GM21576 (cell line): ENCODE data around the gene PYDC2.
A peak's percentile ranks its signal among the peaks of the same experiment; 100 is the strongest.

Experiments
- ATAC-seq: cut with Tn5 transposase; IDR thresholded peaks from one replicate; pipeline ENCODE4 v1.9.1; 2021; ENCODE audit warnings: mild to moderate bottlenecking, moderate library complexity; ENCODE audit not compliant: unreplicated experiment

Gene PYDC2

DNA sequence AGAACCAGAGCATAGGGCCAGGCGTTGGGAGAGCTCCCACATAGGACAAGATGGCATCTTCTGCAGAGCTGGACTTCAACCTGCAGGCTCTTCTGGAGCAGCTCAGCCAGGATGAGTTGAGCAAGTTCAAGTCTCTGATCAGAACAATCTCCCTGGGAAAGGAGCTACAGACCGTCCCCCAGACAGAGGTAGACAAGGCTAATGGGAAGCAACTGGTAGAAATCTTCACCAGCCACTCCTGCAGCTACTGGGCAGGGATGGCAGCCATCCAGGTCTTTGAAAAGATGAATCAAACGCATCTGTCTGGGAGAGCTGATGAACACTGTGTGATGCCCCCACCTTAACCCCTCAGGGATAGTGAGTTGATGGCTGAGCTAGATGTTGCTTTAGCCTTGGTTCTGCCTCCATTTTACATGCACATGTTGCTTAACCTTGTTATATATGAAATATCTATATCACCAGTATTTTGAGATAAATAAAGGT, at the start of gene PYDC2:
Gene PYDC2, plus strand, starts transcription at position 51 of the 483 bp plus-strand sequence. Its CDS starts 0 bp downstream, at position 51.
- ATAC-seq = no peak

GRCh38 chr3:191412759-191413158, 48.2 kb upstream of the PYDC2 start:
- no peak for ATAC-seq

GRCh38 chr3:191414286-191414685, 46.7 kb upstream of the PYDC2 start:
- no peak for ATAC-seq

DNA sequence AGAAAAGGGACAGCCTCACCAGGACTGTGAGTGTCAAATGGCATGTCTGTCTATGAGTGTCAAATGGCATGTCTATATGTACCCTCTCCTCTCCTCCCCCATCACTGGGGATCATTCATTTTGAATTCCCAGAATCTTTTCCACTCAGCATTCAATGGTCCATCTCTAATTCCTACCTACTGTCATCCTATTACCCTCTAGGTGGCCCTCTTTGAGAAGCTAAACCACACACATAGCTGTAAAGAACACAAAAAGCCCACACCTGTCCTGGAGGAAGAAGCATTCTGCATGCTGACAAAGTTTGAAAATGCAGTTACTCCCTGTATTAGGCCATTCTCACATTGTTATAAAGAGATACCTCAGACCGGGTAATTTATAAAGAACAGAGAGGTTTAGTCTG, 46.2 kb upstream of the PYDC2 start:
- ATAC-seq = no peak

DNA sequence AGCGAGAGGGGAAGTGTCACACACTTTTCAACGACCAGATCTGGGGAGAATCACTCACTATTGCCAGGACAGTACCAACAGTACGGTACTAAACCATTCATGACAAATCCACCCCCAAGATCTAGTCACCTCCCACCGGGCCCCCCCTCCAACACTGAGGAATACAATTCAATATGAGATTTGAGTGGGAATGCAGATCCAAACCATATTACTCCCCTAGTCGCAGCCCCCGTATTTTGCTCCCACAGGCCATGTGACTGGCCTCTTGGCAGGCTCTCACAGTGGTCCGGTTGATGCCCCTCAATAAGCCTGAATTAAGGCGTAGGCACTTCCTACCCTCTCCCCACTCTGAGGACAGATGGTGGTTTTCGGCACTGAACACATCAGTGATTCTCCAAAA, 45.4 kb upstream of the PYDC2 start:
- ATAC-seq = no peak

- no peak for ATAC-seq
Observed at GRCh38 chr3:191417457-191417729, 43.6 kb upstream of the PYDC2 start.

DNA sequence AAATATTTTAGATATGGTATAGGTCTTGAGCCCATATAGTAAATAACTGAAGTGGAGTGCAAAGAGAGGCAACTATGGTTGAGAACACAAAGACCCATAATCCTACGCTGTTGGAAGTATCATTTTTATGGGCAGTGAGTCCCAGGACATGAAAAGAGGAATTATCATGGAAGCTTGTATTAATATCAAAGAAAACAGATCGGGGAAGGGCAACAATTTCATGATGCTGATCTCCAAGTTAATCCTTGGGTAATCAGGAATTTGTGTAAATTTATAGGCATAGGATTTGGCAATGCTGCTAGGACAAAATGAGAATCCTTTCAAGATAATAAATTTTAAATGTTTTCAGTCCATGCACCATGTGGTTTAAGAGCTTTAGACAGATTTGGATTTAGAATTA, 40.2 kb upstream of the PYDC2 start:
- no peak for ATAC-seq

GRCh38 chr3:191424881-191425280, 36.1 kb upstream of the PYDC2 start:
- no peak for ATAC-seq

DNA sequence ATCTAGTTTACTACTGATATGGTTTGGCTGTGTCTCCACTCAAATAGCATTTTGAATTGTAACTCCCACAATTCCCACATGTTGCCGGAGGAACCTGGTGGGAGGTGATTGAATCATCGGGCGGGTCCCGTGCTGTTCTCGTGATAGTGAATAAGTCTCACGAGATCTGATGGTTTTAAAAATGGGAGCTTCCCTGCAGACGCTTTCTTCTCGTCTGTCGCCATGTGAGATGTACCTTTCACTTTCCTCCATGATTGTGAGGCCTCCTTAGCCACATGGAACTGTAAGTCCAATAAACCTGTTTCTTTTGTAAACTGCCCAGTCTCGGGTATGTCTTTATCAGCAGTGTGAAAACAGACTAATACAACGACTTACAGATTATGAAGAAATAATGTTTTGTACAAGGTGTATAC, 35.6 kb upstream of the PYDC2 start:
- no peak for ATAC-seq

- ATAC-seq = no peak
Observed at GRCh38 chr3:191426311-191426710, 34.7 kb upstream of the PYDC2 start.

DNA sequence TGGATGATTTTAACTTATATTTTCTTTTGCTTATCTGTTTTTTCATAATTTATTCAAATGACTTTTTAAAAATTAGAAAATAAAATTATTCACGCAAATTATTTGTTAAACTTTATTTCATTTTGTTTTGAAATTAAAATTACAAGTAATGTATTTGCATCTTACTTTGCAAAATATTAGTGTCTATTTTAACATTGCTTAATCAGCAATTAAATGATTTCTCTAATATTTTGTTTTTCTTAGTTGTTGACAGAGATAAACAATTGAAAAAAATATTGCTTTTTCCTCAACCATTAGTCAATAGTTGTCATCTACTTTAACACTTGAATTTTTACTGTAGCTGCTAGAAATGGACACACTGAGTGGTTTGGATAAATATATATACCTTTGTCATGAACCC, 32.8 kb upstream of the PYDC2 start:
- no peak for ATAC-seq

DNA sequence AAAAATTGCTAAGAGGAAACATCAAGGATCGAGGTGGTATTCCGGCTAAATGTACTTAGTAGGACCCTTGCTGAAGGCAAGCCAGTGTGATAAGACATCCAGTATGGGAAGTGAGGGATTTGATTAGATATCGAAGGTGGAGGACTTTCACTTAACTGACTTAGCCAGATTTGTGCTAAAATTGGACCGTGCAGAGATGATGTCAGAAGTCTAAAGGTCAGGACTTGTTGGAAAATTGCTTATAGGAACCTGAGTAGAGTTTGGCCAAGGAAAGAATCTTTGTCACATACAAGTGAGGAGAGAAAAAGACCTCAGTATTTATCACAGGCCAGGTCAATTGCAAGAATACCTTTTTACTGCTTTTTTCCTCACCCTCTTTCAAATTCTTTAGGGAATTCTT, 30.9 kb upstream of the PYDC2 start:
- no peak for ATAC-seq

DNA sequence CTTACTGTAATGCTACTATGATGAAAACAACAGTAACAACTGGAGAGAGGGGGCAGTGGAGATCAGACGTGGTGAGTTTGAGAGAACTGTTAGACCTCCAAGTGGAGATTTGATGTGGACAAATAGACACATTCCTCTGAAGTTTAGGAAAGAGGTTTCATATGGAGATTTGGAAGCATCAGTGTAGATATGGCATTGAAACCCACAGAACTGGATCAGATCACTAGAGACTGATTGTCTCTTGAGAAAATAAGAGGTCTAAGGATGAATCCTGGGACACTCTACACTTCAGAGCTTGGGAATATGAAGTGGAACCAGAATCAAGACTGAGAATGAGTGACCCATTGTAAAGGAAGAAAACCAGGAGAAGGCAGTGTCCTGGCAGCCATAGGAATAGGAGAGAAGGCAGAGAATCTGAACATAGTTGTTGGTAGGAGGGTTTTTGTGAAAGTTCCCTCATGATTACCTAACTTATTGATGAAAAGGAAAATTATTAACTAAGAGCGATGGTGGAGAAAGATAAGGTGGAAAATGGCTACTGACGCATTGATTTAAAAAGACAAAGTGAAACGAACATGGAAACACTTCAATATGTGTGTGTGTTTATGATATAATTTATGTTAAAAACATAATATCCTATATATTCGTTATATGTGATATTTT, 29.7 kb upstream of the PYDC2 start:
- no peak for ATAC-seq

DNA sequence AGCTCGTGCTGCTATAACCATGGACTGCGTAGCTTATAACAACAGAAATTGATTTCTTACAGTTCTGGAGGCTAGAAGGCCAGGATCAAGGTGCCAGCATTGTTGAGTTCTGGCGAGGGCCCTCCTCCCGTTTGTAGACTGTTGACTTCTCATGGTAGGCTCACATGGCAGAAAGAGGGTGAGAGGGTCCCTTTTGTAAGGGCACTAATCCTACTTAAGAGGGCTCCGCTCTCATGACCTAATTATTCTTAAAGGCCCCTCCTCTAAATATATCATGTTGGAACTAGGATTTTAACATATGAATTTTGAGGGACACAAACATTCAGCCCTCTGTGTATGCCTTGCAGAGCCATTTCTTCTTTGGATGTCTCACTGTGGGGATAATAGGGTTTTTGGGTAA, 28.8 kb upstream of the PYDC2 start:
- no peak for ATAC-seq

DNA sequence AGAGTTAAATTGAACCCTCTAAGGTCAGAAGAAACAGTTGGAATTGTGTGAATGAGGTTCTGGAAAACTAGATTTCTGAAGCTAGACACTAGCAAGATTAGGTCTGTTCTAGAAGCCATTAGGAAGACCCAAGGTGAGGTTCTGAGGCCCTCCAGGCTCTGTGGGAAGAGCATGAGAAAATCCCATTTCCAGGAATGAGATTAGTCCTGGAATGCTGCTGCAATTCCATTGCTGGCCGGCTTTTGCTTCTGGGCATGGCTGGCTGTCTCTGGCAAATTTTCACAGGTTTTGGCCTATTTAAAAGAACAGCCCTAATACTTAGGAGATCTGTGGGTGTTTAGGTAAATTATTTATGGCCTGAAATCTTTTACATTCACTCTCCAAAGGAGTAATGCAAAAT, 26.9 kb upstream of the PYDC2 start:
- no peak for ATAC-seq

DNA sequence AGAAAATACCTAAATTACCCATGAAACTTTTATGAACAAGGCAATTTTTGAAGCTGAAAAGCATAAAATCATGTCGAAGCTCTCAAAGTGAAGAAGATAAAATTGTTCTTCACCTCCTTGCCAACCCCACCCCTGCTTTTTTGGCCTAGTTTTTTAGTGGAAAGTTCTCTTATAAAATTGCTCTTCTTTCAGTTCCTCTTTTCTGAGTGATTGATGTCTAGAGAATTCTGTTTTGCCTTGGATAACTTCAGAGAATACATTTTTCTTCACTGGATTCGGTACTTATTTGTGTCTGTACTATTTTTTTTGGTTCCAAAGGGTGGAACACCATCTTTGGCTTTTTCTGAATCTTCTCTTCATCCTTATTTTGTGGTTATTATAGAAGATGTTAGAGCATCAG, 25.0 kb upstream of the PYDC2 start:
- ATAC-seq = no peak

DNA sequence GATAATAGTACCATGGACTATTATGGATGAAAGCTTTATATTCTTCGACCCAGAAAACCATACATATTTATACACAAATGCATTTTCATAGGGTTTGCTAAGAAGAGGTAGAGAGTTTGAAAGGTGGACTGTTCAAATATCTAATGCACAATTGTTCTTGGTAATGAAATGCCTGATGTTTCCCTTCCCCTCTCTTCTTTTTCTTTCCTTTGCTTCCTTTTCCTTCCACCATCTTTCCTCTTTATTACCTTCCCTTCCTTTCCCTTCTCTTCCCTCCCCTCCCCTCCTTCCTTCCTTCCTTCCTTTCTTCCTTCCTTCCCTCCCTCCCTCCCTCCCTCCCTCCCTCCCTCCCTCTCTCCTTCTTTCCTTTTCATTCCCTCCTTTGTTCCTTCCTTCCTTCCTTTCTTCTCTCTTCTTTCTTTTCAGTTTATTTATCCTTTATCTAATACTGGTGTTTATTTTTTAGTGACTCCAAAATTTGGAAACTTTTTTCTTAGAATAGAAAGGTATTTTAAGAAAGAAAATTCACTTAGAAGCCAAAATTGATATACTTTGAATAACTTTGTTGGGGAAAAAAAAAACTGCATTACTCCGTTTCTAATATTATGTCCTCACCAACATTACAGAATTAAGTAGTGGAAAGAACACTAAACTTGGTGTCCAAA, 22.7 kb upstream of the PYDC2 start:
- ATAC-seq = no peak

- no peak for ATAC-seq
Observed at GRCh38 chr3:191440532-191440931, 20.4 kb upstream of the PYDC2 start.

DNA sequence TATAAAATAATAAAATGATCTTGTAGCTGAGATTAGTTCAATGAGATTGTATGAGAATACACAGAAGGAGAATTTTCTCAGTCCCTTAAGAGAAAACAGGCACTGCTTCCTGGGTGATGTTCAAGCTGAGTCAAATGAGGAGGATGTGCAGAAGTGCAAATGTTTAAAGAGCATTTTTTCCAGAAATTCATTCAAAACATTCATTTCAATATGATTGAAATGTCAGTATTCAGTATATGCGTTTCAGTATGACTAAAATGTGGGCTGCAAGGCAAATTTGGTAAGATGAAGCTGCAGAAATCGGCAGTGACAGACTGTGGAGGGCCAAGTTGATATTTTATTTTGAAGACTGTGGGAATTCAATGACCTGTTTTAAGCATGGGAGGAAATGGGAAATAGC, 19.3 kb upstream of the PYDC2 start:
- no peak for ATAC-seq

DNA sequence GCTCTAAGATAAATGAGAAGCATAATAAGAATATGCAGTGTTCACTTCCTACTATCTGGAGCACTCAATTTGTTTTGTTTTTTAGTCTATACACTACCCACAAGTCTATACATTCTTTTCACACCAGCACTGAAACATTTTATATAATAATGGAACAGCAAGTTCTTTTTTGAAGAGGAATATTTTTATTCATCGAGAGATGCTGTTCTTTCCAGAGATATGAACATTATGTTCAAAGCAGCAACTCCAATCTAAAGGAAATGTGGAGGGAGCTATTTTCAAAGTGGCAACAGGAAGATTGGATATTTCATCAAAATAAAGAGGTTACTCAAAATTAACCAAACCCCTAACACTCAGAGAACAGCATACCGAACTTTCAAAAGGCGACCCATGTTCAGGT, 16.4 kb upstream of the PYDC2 start:
- ATAC-seq = no peak

GRCh38 chr3:191449256-191449655, 11.7 kb upstream of the PYDC2 start:
- ATAC-seq = no peak

- ATAC-seq = peak; percentile 76
Observed at GRCh38 chr3:191455257-191455952, 5.6 kb upstream of the PYDC2 start.
